Measurements from ENCODE around the gene PRAMEF18.
"Not testable (repeated sequence)": the region's sequence is repeated elsewhere in the genome, so short reads cannot be mapped to it uniquely, and the experiment has no call there.

The PRAMEF18 gene

GRCh38 chr1:13208712-13209111 lies 17.2 kb downstream of the PRAMEF18 start:
- not testable (repeated sequence) for DNase-seq (ENCODE audit: low read depth)

GRCh38 chr1:13201309-13201708 lies 24.6 kb downstream of the PRAMEF18 start, which contains the start of gene PRAMEF13:
TSS of gene PRAMEF13 (minus strand) at chr1:13201409. CDS start at chr1:13199589, 1,820 bp downstream.
- DNase-seq (ENCODE audit: low read depth) = not testable (repeated sequence)
